GM12892 (cell line): ENCODE results near the gene DPYD.

Source experiments
- DNase-seq: peaks from one replicate; pipeline ENCODE4 v3.0.0; 2011; ENCODE audit not compliant: insufficient read length
- FAIRE-seq: peaks from 2 replicates; lab custom pipeline; 2011; peaks lifted over from hg19 to GRCh38; lab: Jason Lieb, UNC
- POLR2A ChIP-seq: IDR thresholded peaks from 2 replicates; pipeline ENCODE4 v1.6.1; 2011; ENCODE audit warnings: low read depth, low read length, control low read depth
- POLR2AphosphoS5 ChIP-seq: IDR thresholded peaks from 2 replicates; pipeline ENCODE4 v1.6.1; 2011; ENCODE audit warnings: low read depth, low read length, control low read depth
- TAF1 ChIP-seq: IDR thresholded peaks from 2 replicates; pipeline ENCODE4 v1.6.1; 2011; ENCODE audit warnings: low read depth, mild to moderate bottlenecking, control low read depth, low read length, borderline replicate concordance

The DPYD gene

GRCh38 chr1:97044159-97044760 is 876.6 kb downstream of the DPYD start:
- FAIRE-seq, result no peak
- no peak for DNase-seq

GRCh38 chr1:97042551-97042950 is 878.3 kb downstream of the DPYD start:
- no peak for FAIRE-seq
- no peak for TF ChIP-seq POLR2AphosphoS5
- TF ChIP-seq TAF1, result no peak
- no peak for TF ChIP-seq POLR2A

More at GRCh38 chr1:97044159-97044760, 876.6 kb downstream of the DPYD start:
- TF ChIP-seq TAF1 (no peak), POLR2A (no peak), POLR2AphosphoS5 (no peak)

GRCh38 chr1:97041026-97041425 is 879.8 kb downstream of the DPYD start:
- TF ChIP-seq TAF1 (no peak), POLR2A (no peak), POLR2AphosphoS5 (no peak)
- DNase-seq (no peak), FAIRE-seq (no peak)

More at GRCh38 chr1:97042551-97042950, 878.3 kb downstream of the DPYD start:
- no peak for DNase-seq

- no peak for TF ChIP-seq POLR2AphosphoS5
- no peak for TF ChIP-seq TAF1
- TF ChIP-seq POLR2A, result no peak
- FAIRE-seq, result no peak
- no peak for DNase-seq
Observed at GRCh38 chr1:97038410-97038809, 882.4 kb downstream of the DPYD start.

GRCh38 chr1:97034651-97035050 is 886.2 kb downstream of the DPYD start:
- DNase-seq (no peak), FAIRE-seq (no peak)
- TF ChIP-seq POLR2A (no peak), TAF1 (no peak), POLR2AphosphoS5 (no peak)

- no peak for DNase-seq
- TF ChIP-seq TAF1 (no peak), POLR2A (no peak), POLR2AphosphoS5 (no peak)
- no peak for FAIRE-seq
Observed at GRCh38 chr1:97033949-97034348, 886.9 kb downstream of the DPYD start.
